EL (cell line): Measurements from ENCODE around the gene INSIG1.
A peak's percentile ranks its signal among the peaks of the same experiment; 100 is the strongest.

Experiments used
- DNase-seq: peaks from one replicate; pipeline ENCODE4 v3.0.0-alpha.2; 2016

INSIG1 gene

GRCh38 chr7:155333346-155334234 lies 35.9 kb downstream of the INSIG1 start:
- DNase-seq = no peak

GRCh38 chr7:155336812-155337602 lies 39.3 kb downstream of the INSIG1 start:
- DNase-seq = no peak

- DNase-seq = no peak
These were observed 40.4 kb downstream of the INSIG1 start for GRCh38 chr7:155337946-155338631.

- no peak for DNase-seq
These were observed 41.1 kb downstream of the INSIG1 start for GRCh38 chr7:155338632-155339320.

GRCh38 chr7:155339474-155339873 lies 41.8 kb downstream of the INSIG1 start:
- DNase-seq = no peak

- no peak for DNase-seq
These were observed 42.4 kb downstream of the INSIG1 start for GRCh38 chr7:155340071-155340531.

- DNase-seq = no peak
These were observed 43.0 kb downstream of the INSIG1 start for GRCh38 chr7:155340721-155341120.

GRCh38 chr7:155341463-155341983 lies 43.8 kb downstream of the INSIG1 start:
- no peak for DNase-seq

GRCh38 chr7:155342313-155342712 lies 44.6 kb downstream of the INSIG1 start:
- DNase-seq = no peak

GRCh38 chr7:155343150-155343549 lies 45.5 kb downstream of the INSIG1 start:
- no peak for DNase-seq

- DNase-seq = no peak
These were observed 46.0 kb downstream of the INSIG1 start for GRCh38 chr7:155343661-155344121.

GRCh38 chr7:155344270-155344617 lies 46.6 kb downstream of the INSIG1 start:
- no peak for DNase-seq

GRCh38 chr7:155344618-155345433 lies 47.1 kb downstream of the INSIG1 start:
- peak; percentile 67 for DNase-seq

- DNase-seq = no peak
These were observed 47.8 kb downstream of the INSIG1 start for GRCh38 chr7:155345490-155345889.

- no peak for DNase-seq
These were observed 48.6 kb downstream of the INSIG1 start for GRCh38 chr7:155346285-155346684.

GRCh38 chr7:155348806-155349205 lies 51.1 kb downstream of the INSIG1 start:
- DNase-seq = no peak

- no peak for DNase-seq
These were observed 52.1 kb downstream of the INSIG1 start for GRCh38 chr7:155349601-155350331.

GRCh38 chr7:155351120-155351870 lies 53.6 kb downstream of the INSIG1 start:
- DNase-seq = no peak

- DNase-seq = no peak
These were observed 54.5 kb downstream of the INSIG1 start for GRCh38 chr7:155352076-155352752.
